Neuronal stem cell (in vitro differentiated cells): ENCODE measurements around the gene RPL3.

Experiments used
- DNase-seq: peaks from one replicate; pipeline ENCODE4 v3.0.0-alpha.2; 2013; ENCODE audit warnings: low spot score
- H2AFZ ChIP-seq: one replicate; pipeline ENCODE4 v1.6.1; 2013; ENCODE audit warnings: mild to moderate bottlenecking, low read length, inconsistent platforms
- H2AK5ac ChIP-seq: 2 replicates; pipeline ENCODE4 v1.6.1; 2013; ENCODE audit warnings: low read depth, mild to moderate bottlenecking, inconsistent platforms, low read length, moderate library complexity, mixed read lengths
- H2BK120ac ChIP-seq: 2 replicates; pipeline ENCODE4 v1.6.1; 2013; ENCODE audit warnings: low read depth, mild to moderate bottlenecking, inconsistent platforms, low read length, moderate library complexity, mixed read lengths
- H2BK12ac ChIP-seq: one replicate; pipeline ENCODE4 v1.6.1; 2013; ENCODE audit warnings: low read length, inconsistent platforms
- H2BK15ac ChIP-seq: 2 replicates; pipeline ENCODE4 v1.6.1; 2013; ENCODE audit warnings: mild to moderate bottlenecking, low read length, inconsistent platforms, mixed read lengths
- H2BK5ac ChIP-seq: one replicate; pipeline ENCODE4 v1.6.1; 2013; ENCODE audit warnings: inconsistent platforms, mild to moderate bottlenecking, low read length, moderate library complexity
- H3K14ac ChIP-seq: one replicate; pipeline ENCODE4 v1.6.1; 2013; ENCODE audit warnings: low read length, inconsistent platforms
- H3K18ac ChIP-seq: 2 replicates; pipeline ENCODE4 v1.6.1; 2013; ENCODE audit warnings: low read length, inconsistent platforms
- H3K23ac ChIP-seq: 2 replicates; pipeline ENCODE4 v1.6.1; 2013; ENCODE audit warnings: low read depth, mild to moderate bottlenecking, mixed read lengths, low read length, inconsistent platforms; ENCODE audit not compliant: poor library complexity
- H3K27ac ChIP-seq: replicated peaks from 3 replicates; pipeline ENCODE4 v1.5.1; 2013; ENCODE audit warnings: low read length, inconsistent platforms
- H3K27me3 ChIP-seq, 3 experiments: 2 replicates each; pipeline ENCODE4 v1.6.1; 2013; ENCODE audit warnings: low read length in 3 of 3, mild to moderate bottlenecking in 2 of 3, inconsistent platforms in 1 of 3, low read depth in 1 of 3, mixed read lengths in 1 of 3, moderate library complexity in 1 of 3; ENCODE audit not compliant: control insufficient read depth in 3 of 3, insufficient read depth in 3 of 3
- H3K36me3 ChIP-seq, 2 donors: replicated peaks in 1 of 2; 2 replicates each; pipeline ENCODE4 v1.6.1; 2013; ENCODE audit warnings: low read length in 2 of 2; ENCODE audit not compliant: control insufficient read depth in 2 of 2, insufficient read depth in 2 of 2
- H3K4ac ChIP-seq: 2 replicates; pipeline ENCODE4 v1.6.1; 2013; ENCODE audit warnings: inconsistent platforms, mild to moderate bottlenecking, low read length, moderate library complexity
- H3K4me1 ChIP-seq, 2 donors: 1 replicate in 1 of 2; 2 replicates in 1 of 2; pipeline ENCODE4 v1.6.1; 2013; ENCODE audit warnings: low read length in 2 of 2, low read depth in 1 of 2; ENCODE audit not compliant: control insufficient read depth in 2 of 2, insufficient read depth in 1 of 2
- H3K4me2 ChIP-seq: one replicate; pipeline ENCODE4 v1.6.1; 2013; ENCODE audit warnings: mild to moderate bottlenecking, low read length, inconsistent platforms; ENCODE audit not compliant: insufficient read depth, poor library complexity, severe bottlenecking
- H3K4me3 ChIP-seq, 2 donors: 2 replicates each; pipeline ENCODE4 v1.5.1; 2013; ENCODE audit warnings: low read length in 2 of 2, mild to moderate bottlenecking in 2 of 2, inconsistent platforms in 1 of 2, moderate library complexity in 1 of 2
- H3K79me1 ChIP-seq: one replicate; pipeline ENCODE4 v1.6.1; 2013; ENCODE audit warnings: low read depth, mild to moderate bottlenecking, inconsistent platforms, low read length, moderate library complexity
- H3K9ac ChIP-seq: one replicate; pipeline ENCODE4 v1.6.1; 2013; ENCODE audit warnings: mild to moderate bottlenecking, low read depth, low read length, inconsistent platforms; ENCODE audit not compliant: poor library complexity
- H3K9me3 ChIP-seq, 2 donors: replicated peaks in 1 of 2; 2 replicates each; pipeline versions ENCODE3 to v1.6.1; 2013; ENCODE audit warnings: low read length in 2 of 2, mild to moderate bottlenecking in 2 of 2, inconsistent platforms in 1 of 2, low read depth in 1 of 2, mixed read lengths in 1 of 2, moderate library complexity in 1 of 2; ENCODE audit not compliant: control insufficient read depth in 2 of 2, insufficient read depth in 1 of 2
- H4K8ac ChIP-seq: one replicate; pipeline ENCODE4 v1.6.1; 2013; ENCODE audit warnings: low read depth, mild to moderate bottlenecking, inconsistent platforms, low read length, moderate library complexity
- H4K91ac ChIP-seq: one replicate; pipeline ENCODE4 v1.6.1; 2013; ENCODE audit warnings: low read length, low read depth, mild to moderate bottlenecking, inconsistent platforms; ENCODE audit not compliant: poor library complexity
- WGBS, 2 donors: extraction: QIAGEN DNeasy Blood & Tissue Kit; methylation state at CpG; one replicate each; pipeline ENCODE4 v1.1.7; 2013; ENCODE audit warnings: missing lambda C conversion rate in 2 of 2, mixed read lengths in 1 of 2; ENCODE audit not compliant: insufficient read length in 2 of 2, insufficient replicate concordance in 1 of 2; ENCODE audit errors: extremely low coverage in 2 of 2; 5-methylcytosine and 5-hydroxymethylcytosine counted together

Gene RPL3

GRCh38 chr22:39277142-39277607 lies 42.2 kb downstream of the RPL3 start:
- H2BK5ac ChIP-seq: no peak overlapping the region
- no peaks in the 10 kb centered on the region for H3K79me1 ChIP-seq
- H2BK120ac ChIP-seq: no peak overlapping the region
- no peak overlapping the region for H2AFZ ChIP-seq
- no peak overlapping the region for H4K91ac ChIP-seq
- H3K4ac ChIP-seq: no peak overlapping the region
- H2BK15ac ChIP-seq: no peak overlapping the region
- H4K8ac ChIP-seq: no peak overlapping the region
- no peak overlapping the region for H3K9ac ChIP-seq
- no peak overlapping the region for H2AK5ac ChIP-seq
- no peak overlapping the region for H3K27ac ChIP-seq
- H3K18ac ChIP-seq: no peak overlapping the region
- WGBS, 2 donors: no CpG with 5 or more reads among the region's 6 CpGs
- no peaks in the 10 kb centered on the region for H3K27me3 ChIP-seq
- peaks cover 4 to 6% of the 10 kb centered on the region in 2 donors for H3K9me3 ChIP-seq
- H3K4me1 ChIP-seq: peaks cover 0 to 6% of the 10 kb centered on the region in 2 donors
- no peak overlapping the region for H3K4me3 ChIP-seq
- no peaks in the 10 kb centered on the region for H3K36me3 ChIP-seq
- H3K23ac ChIP-seq: no peak overlapping the region
- no peak overlapping the region for H3K4me2 ChIP-seq
- H2BK12ac ChIP-seq: no peak overlapping the region
- no peak overlapping the region for H3K14ac ChIP-seq
- DNase-seq: no peak

- Histone ChIP-seq H2BK12ac (no peak overlapping the region), H3K9ac (no peak overlapping the region), H2AK5ac (no peak overlapping the region), H3K4ac (no peak overlapping the region), H3K4me2 (no peak overlapping the region), H2BK120ac (no peak overlapping the region), H3K36me3 (no peaks in the 10 kb centered on the region), H2BK5ac (no peak overlapping the region), H4K8ac (no peak overlapping the region), H3K14ac (no peak overlapping the region), H3K27ac (no peak overlapping the region), H3K4me1 (peaks cover 0 to 6% of the 10 kb centered on the region in 2 donors), H3K9me3 (peaks cover 4 to 6% of the 10 kb centered on the region in 2 donors), H3K27me3 (no peaks in the 10 kb centered on the region), H2BK15ac (no peak overlapping the region), H3K18ac (no peak overlapping the region), H3K79me1 (no peaks in the 10 kb centered on the region), H4K91ac (no peak overlapping the region), H3K4me3 (no peak overlapping the region), H2AFZ (no peak overlapping the region), H3K23ac (no peak overlapping the region)
- no peak for DNase-seq
- no CpG with 5 or more reads among the region's 12 CpGs for WGBS, 2 donors
Observed at GRCh38 chr22:39276440-39277141, 42.8 kb downstream of the RPL3 start.

GRCh38 chr22:39275814-39276439 lies 43.5 kb downstream of the RPL3 start:
- Histone ChIP-seq H3K9me3 (peaks cover 2 to 8% of the 10 kb centered on the region in 2 donors), H3K4me3 (no peak overlapping the region), H2BK12ac (peak overlapping the region; percentile 85), H3K79me1 (no peaks in the 10 kb centered on the region), H3K9ac (no peak overlapping the region), H2AFZ (no peak overlapping the region), H3K4me1 (peaks cover 0 to 6% of the 10 kb centered on the region in 2 donors), H3K4ac (no peak overlapping the region), H4K8ac (no peak overlapping the region), H3K27ac (no peak overlapping the region), H2BK5ac (no peak overlapping the region), H3K4me2 (no peak overlapping the region), H4K91ac (no peak overlapping the region), H3K14ac (no peak overlapping the region), H2BK15ac (peak overlapping the region; percentile 53), H2BK120ac (peak overlapping the region; percentile 34), H2AK5ac (no peak overlapping the region), H3K36me3 (no peaks in the 10 kb centered on the region), H3K27me3 (no peaks in the 10 kb centered on the region), H3K23ac (no peak overlapping the region), H3K18ac (peak overlapping the region; percentile 67)
- WGBS, 2 donors: no CpG with 5 or more reads among the region's 9 CpGs
- DNase-seq: no peak
